ENCODE data around the gene PCYT2. TPM values are rescaled to one million over a fixed set of nuclear protein-coding genes. Genes with fewer than 3 reads are reported as not detected.

The PCYT2 gene
- total RNA-seq, 2 donors from 2014 or later, result 21.6 to 26.0 TPM

GRCh38 chr17:81952792-81953228 is 41.6 kb upstream of the PCYT2 start:
- ATAC-seq (no peak), DNase-seq (no peak)
- Mint-ChIP-seq H3K4me3 (no peak overlapping the region), H3K27ac (no peak overlapping the region), H3K4me1 (no peaks in the 10 kb centered on the region), H3K27me3 (no peaks in the 10 kb centered on the region), H3K36me3 (ENCODE audit: low read depth) (no peaks in the 10 kb centered on the region)
- H3K9me3 ChIP-seq (ENCODE audit: control insufficient read depth, low read length, poor library complexity, severe bottlenecking), result no peaks in the 10 kb centered on the region

GRCh38 chr17:81951785-81952684 is 40.8 kb upstream of the PCYT2 start:
- no peak for DNase-seq
- Mint-ChIP-seq H3K4me3 (no peak overlapping the region), H3K27ac (no peak overlapping the region), H3K27me3 (no peaks in the 10 kb centered on the region), H3K36me3 (ENCODE audit: low read depth) (no peaks in the 10 kb centered on the region), H3K4me1 (no peaks in the 10 kb centered on the region)
- H3K9me3 ChIP-seq (ENCODE audit: control insufficient read depth, low read length, poor library complexity, severe bottlenecking), result no peaks in the 10 kb centered on the region
- no peak for ATAC-seq

GRCh38 chr17:81950501-81950900 is 39.3 kb upstream of the PCYT2 start:
- ATAC-seq, result no peak
- Mint-ChIP-seq H3K4me3 (no peak overlapping the region), H3K36me3 (ENCODE audit: low read depth) (no peaks in the 10 kb centered on the region), H3K27ac (no peak overlapping the region), H3K4me1 (no peaks in the 10 kb centered on the region), H3K27me3 (no peaks in the 10 kb centered on the region)
- no peaks in the 10 kb centered on the region for H3K9me3 ChIP-seq (ENCODE audit: control insufficient read depth, low read length, poor library complexity, severe bottlenecking)
- no peak for DNase-seq

- H3K4me3 Mint-ChIP-seq, result no peak overlapping the region
- DNase-seq, result no peak
- H3K36me3 Mint-ChIP-seq (ENCODE audit: low read depth), result no peaks in the 10 kb centered on the region
- no peaks in the 10 kb centered on the region for H3K27me3 Mint-ChIP-seq
- no peak for ATAC-seq
- no peaks in the 10 kb centered on the region for H3K4me1 Mint-ChIP-seq
- H3K27ac Mint-ChIP-seq, result no peak overlapping the region
- H3K9me3 ChIP-seq (ENCODE audit: control insufficient read depth, low read length, poor library complexity, severe bottlenecking), result no peaks in the 10 kb centered on the region
Observed at GRCh38 chr17:81948635-81949378, 37.6 kb upstream of the PCYT2 start.

- no peak within 1 kb of the TSS for H3K27ac Mint-ChIP-seq
- H3K36me3 Mint-ChIP-seq (ENCODE audit: low read depth), result no peaks in the 10 kb centered on the region
- H3K27me3 Mint-ChIP-seq, result no peaks in the 10 kb centered on the region
Observed at GRCh38 chr17:81947189-81947588, 36.0 kb upstream of the PCYT2 start, which contains the start of gene MYADML2. Gene MYADML2, minus strand, starts transcription at chr17:81947233. Its CDS starts 5,492 bp downstream, at chr17:81941741.

DNA sequence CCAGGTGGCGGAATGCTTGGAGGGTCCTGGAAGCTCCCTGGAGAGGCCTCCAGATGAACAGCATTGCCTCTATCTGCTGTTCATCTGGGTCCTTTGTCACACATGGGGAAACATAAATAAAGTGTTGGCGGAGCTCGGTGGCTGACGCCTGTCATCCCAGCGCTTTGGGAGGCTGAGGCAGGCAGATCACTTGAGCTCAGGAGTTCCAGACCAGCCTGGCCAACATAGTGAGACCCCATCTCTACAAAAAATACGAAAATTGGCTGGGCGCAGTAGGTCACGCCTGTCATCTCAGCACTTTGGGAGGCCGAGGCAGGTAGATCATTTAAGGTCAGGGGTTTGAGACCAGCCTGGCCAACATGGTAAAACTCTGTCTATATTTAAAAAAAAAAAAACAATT is 33.7 kb upstream of the PCYT2 start:
- H3K36me3 Mint-ChIP-seq (ENCODE audit: low read depth), result no peaks in the 10 kb centered on the region
- no peak overlapping the region for H3K4me3 Mint-ChIP-seq
- H3K27ac Mint-ChIP-seq, result no peak overlapping the region
- peaks cover 5% of the 10 kb centered on the region for H3K27me3 Mint-ChIP-seq
- no peaks in the 10 kb centered on the region for H3K9me3 ChIP-seq (ENCODE audit: control insufficient read depth, low read length, poor library complexity, severe bottlenecking)
- H3K4me1 Mint-ChIP-seq, result no peaks in the 10 kb centered on the region
- ATAC-seq (no peak), DNase-seq (no peak)

More at GRCh38 chr17:81947189-81947588, 36.0 kb upstream of the PCYT2 start, which contains the start of gene MYADML2:
- no peak for DNase-seq
- no peaks in the 10 kb centered on the region for H3K9me3 ChIP-seq (ENCODE audit: control insufficient read depth, low read length, poor library complexity, severe bottlenecking)
- no peak for ATAC-seq
- H3K4me1 Mint-ChIP-seq, result no peaks in the 10 kb centered on the region
- no peak within 1 kb of the TSS for H3K4me3 Mint-ChIP-seq

GRCh38 chr17:81942167-81942553 is 31.0 kb upstream of the PCYT2 start:
- H3K4me1 Mint-ChIP-seq, result peaks cover 5% of the 10 kb centered on the region
- peaks cover 9% of the 10 kb centered on the region for H3K27me3 Mint-ChIP-seq
- DNase-seq (no peak), ATAC-seq (no peak)
- no peaks in the 10 kb centered on the region for H3K36me3 Mint-ChIP-seq (ENCODE audit: low read depth)
- no peaks in the 10 kb centered on the region for H3K9me3 ChIP-seq (ENCODE audit: control insufficient read depth, low read length, poor library complexity, severe bottlenecking)
- H3K4me3 Mint-ChIP-seq, result no peak overlapping the region
- H3K27ac Mint-ChIP-seq, result no peak overlapping the region

- Mint-ChIP-seq H3K27me3 (peaks cover 9% of the 10 kb centered on the region), H3K4me1 (peaks cover 5% of the 10 kb centered on the region), H3K36me3 (ENCODE audit: low read depth) (no peaks in the 10 kb centered on the region), H3K27ac (no peak overlapping the region), H3K4me3 (no peak overlapping the region)
- DNase-seq (no peak), ATAC-seq (no peak)
- no peaks in the 10 kb centered on the region for H3K9me3 ChIP-seq (ENCODE audit: control insufficient read depth, low read length, poor library complexity, severe bottlenecking)
Observed at GRCh38 chr17:81941484-81942166, 30.4 kb upstream of the PCYT2 start.

DNA sequence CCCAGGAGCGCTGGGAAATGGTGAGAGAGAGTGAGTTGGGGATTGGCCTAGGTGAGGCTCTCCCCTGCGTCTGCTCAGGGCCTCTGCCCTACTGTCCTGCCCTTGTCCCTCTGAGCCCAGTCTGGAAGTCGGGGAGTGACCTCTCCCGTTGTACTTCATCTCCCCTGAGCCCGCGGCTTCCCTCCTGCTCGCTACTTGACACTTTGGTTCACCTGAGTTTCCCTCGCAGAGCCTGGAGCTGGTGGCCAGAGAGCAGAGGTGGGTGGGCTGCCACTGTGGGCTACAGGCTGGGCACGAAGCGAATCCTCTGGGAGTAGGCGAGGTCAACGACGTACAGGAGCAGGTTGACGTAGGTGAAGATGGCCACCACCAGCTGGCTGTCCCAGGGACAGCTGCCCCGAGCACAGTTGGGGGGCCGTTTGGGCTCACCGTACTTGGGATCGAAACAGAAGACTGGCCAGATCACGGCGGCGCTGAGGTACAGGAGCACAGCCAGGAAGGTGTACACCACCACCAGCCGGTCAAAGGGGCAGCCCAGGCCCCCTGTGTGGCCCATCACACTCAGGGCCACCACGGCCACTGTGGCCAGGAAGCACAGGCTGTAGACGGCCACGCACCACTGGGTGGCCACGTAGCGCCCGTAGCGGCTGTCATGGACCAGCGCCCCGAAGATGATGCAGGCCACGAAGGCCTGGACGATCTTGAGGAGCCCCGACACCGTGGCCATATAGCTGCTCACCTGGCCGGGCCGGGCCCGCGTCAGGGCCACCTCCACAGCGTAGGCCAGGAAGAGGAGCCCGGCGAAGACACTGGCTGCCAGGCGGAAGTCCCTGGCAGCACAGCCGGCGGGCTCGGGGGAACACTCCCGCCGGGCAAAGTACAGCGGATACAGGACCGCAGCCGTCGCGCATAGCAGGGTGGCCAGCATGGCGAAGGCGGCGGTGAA is 29.6 kb upstream of the PCYT2 start:
- Mint-ChIP-seq H3K27ac (no peak overlapping the region), H3K4me3 (no peak overlapping the region), H3K4me1 (peaks cover 5% of the 10 kb centered on the region), H3K36me3 (ENCODE audit: low read depth) (no peaks in the 10 kb centered on the region), H3K27me3 (peaks cover 9% of the 10 kb centered on the region)
- ATAC-seq, result no peak
- H3K9me3 ChIP-seq (ENCODE audit: control insufficient read depth, low read length, poor library complexity, severe bottlenecking), result no peaks in the 10 kb centered on the region
- no peak for DNase-seq

DNA sequence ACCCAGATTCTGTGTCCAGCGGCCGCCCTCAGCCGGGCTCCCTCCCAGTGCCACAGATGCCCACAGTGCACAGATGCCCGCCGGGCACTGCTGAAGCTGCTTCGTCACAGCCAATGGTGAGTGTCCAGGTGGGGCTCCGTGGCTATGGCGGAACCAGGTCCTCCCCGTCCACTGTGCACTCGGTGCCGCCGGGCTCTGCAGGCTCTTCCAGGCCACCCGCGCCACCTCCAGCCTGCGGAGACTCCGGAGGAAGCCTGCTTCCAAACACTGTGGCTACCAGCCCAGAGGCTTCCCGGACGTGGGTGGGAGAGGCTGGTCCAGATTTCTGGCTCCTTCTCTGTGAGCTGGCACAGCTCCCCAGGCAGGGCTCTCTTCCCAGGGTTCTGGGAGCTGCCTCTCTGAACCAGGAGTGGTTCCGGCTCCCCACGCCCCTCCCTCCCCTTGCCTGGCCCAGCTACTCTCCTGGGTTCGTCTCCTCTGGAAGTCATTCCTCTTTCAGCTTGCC is 28.7 kb upstream of the PCYT2 start:
- ATAC-seq (no peak), DNase-seq (no peak)
- no peaks in the 10 kb centered on the region for H3K9me3 ChIP-seq (ENCODE audit: control insufficient read depth, low read length, poor library complexity, severe bottlenecking)
- Mint-ChIP-seq H3K27ac (no peak overlapping the region), H3K4me3 (no peak overlapping the region), H3K4me1 (peaks cover 5% of the 10 kb centered on the region), H3K27me3 (peaks cover 9% of the 10 kb centered on the region), H3K36me3 (ENCODE audit: low read depth) (no peaks in the 10 kb centered on the region)

DNA sequence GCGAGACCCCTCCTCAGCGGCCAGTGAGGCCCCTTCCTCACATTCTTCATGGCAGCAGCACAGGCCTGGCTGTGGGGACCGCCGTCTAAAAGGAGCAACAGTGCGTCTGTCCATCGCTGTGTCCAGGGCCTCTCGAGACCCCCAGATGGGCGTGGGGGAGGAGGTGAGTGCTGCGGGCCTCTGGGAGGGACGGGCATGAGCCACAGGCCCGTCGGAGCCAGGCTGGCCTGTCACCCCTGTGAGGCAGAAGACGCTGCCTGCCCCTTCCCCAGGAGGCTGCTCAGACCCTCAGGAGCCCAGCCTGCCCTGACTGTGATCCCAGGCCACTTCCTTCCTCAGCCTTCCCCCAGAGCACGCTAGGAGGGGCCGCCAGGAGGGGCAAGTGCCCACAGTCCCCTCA is 28.0 kb upstream of the PCYT2 start:
- Mint-ChIP-seq H3K27me3 (peaks cover 9% of the 10 kb centered on the region), H3K36me3 (ENCODE audit: low read depth) (no peaks in the 10 kb centered on the region), H3K4me3 (no peak overlapping the region), H3K4me1 (peaks cover 5% of the 10 kb centered on the region), H3K27ac (no peak overlapping the region)
- ATAC-seq (no peak), DNase-seq (no peak)
- H3K9me3 ChIP-seq (ENCODE audit: control insufficient read depth, low read length, poor library complexity, severe bottlenecking), result no peaks in the 10 kb centered on the region

DNA sequence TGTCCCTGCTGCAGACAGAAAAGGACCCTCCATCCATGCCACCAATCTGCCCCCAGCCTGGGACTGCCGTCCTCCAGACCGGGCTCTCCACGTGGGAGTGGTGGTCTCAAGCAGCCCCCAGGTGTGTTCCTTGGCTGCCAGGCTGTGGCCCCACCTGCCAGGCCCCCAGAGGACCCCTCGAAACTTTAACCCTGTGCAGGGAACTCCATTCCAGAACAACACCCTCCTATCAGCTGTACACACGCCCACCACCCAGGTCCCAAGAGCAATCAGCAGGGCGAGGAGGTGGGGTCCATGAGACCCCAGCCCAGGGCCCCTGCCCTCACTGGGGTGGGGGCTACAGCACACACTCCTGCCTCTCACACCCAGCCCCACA is 24.5 kb upstream of the PCYT2 start:
- no peak overlapping the region for H3K4me3 Mint-ChIP-seq
- H3K9me3 ChIP-seq (ENCODE audit: control insufficient read depth, low read length, poor library complexity, severe bottlenecking), result no peaks in the 10 kb centered on the region
- peaks cover 31% of the 10 kb centered on the region for H3K27me3 Mint-ChIP-seq
- DNase-seq, result no peak
- no peaks in the 10 kb centered on the region for H3K36me3 Mint-ChIP-seq (ENCODE audit: low read depth)
- no peak overlapping the region for H3K27ac Mint-ChIP-seq
- peaks cover 8% of the 10 kb centered on the region for H3K4me1 Mint-ChIP-seq
- ATAC-seq, result no peak
